GM23248 (cell line): Measurements from ENCODE around the gene ZFYVE9. TPM values are rescaled to one million over a fixed set of nuclear protein-coding genes. Genes with fewer than 3 reads are reported as not detected.
A peak's percentile ranks its signal among the peaks of the same experiment; 100 is the strongest.

Experiments used
- DNase-seq: peaks from one replicate; pipeline ENCODE4 v3.0.0-alpha.2; 2015
- H2AFZ ChIP-seq: fragments of 200-600 bp; sonication (generic); 2 replicates; pipeline ENCODE4 v1.6.1; 2016; ENCODE audit warnings: antibody characterized with exemption
- H3F3A ChIP-seq: fragments of 200-600 bp; sonication (generic); 2 replicates; pipeline ENCODE4 v1.6.1; 2016; ENCODE audit warnings: mild to moderate bottlenecking, antibody characterized with exemption, mixed run types; ENCODE audit not compliant: insufficient read depth
- H3K27ac ChIP-seq: fragments of 200-600 bp; sonication (generic); 2 replicates; pipeline ENCODE4 v1.5.1; 2016; ENCODE audit warnings: mild to moderate bottlenecking
- H3K27me3 ChIP-seq: fragments of 200-600 bp; sonication (generic); replicated peaks from 2 replicates; pipeline ENCODE4 v1.6.1; 2016; ENCODE audit warnings: mild to moderate bottlenecking; ENCODE audit not compliant: insufficient read depth
- H3K36me3 ChIP-seq: fragments of 200-600 bp; sonication (generic); 2 replicates; pipeline ENCODE4 v1.6.1; 2016; ENCODE audit warnings: low read depth, mild to moderate bottlenecking
- H3K4me1 ChIP-seq: fragments of 200-600 bp; sonication (generic); 2 replicates; pipeline ENCODE4 v1.6.1; 2016; ENCODE audit warnings: mild to moderate bottlenecking; ENCODE audit not compliant: insufficient read depth
- H3K4me2 ChIP-seq: fragments of 200-600 bp; sonication (generic); one replicate; pipeline ENCODE4 v1.6.1; 2016; ENCODE audit warnings: mild to moderate bottlenecking; ENCODE audit not compliant: unreplicated experiment
- H3K4me3 ChIP-seq: fragments of 200-600 bp; sonication (generic); 2 replicates; pipeline ENCODE4 v1.5.1; 2016; ENCODE audit warnings: mild to moderate bottlenecking
- H3K79me2 ChIP-seq: fragments of 200-600 bp; sonication (generic); 2 replicates; pipeline ENCODE4 v1.6.1; 2016; ENCODE audit warnings: mild to moderate bottlenecking; ENCODE audit not compliant: insufficient read depth
- H3K9ac ChIP-seq: fragments of 200-600 bp; sonication (generic); 2 replicates; pipeline ENCODE4 v1.6.1; 2016; ENCODE audit warnings: mild to moderate bottlenecking
- H3K9me2 ChIP-seq: fragments of 200-600 bp; sonication (generic); 2 replicates; pipeline ENCODE4 v1.6.1; 2016; ENCODE audit warnings: mixed run types, mild to moderate bottlenecking, moderate library complexity; ENCODE audit not compliant: insufficient read depth
- H3K9me3 ChIP-seq: fragments of 200-600 bp; sonication (generic); one replicate; pipeline ENCODE4 v1.6.1; 2017; ENCODE audit warnings: low read depth
- H4K20me1 ChIP-seq: fragments of 200-600 bp; sonication (generic); 2 replicates; pipeline ENCODE4 v1.6.0; 2016; ENCODE audit not compliant: insufficient read depth
- EZH2 ChIP-seq: fragments of 200-600 bp; sonication (generic); IDR thresholded peaks from 2 replicates; pipeline ENCODE4 v1.6.1; 2018; ENCODE audit warnings: antibody characterized with exemption, mild to moderate bottlenecking; ENCODE audit not compliant: insufficient read depth, poor library complexity, severe bottlenecking
- EZH2phosphoT487 ChIP-seq: fragments of 200-600 bp; sonication (generic); IDR thresholded peaks from 2 replicates; pipeline ENCODE4 v1.6.1; 2018; ENCODE audit warnings: antibody characterized with exemption, moderate library complexity, mild to moderate bottlenecking, low read depth; ENCODE audit not compliant: insufficient read depth
- WGBS, 2 experiments: methylation state at CpG; one replicate each; pipeline ENCODE4 v1.1.6; 2015 to 2017; ENCODE audit warnings: low lambda C conversion rate in 2 of 2, low coverage in 1 of 2; ENCODE audit errors: missing lambda C conversion rate in 2 of 2; 5-methylcytosine and 5-hydroxymethylcytosine counted together
- in situ Hi-C: fragments of 300-500 bp; cut with MboI; formaldehyde crosslinking; loops from 2 replicates; pipeline ENCODE4 v1.15.0; 2020
- polyA plus RNA-seq: library from polyadenylated mRNA; unstranded; fragments of >200 nt; fragmentation: Nextera tagmentation; extraction: Ambion mirVana; gene quantifications from 2 replicates; pipeline ENCODE4 v1.2.1, GENCODE V29; 2016
- total RNA-seq: library from RNA; depleted of rRNA; stranded (reverse); fragments of >200 nt; shearing (Covaris generic); gene quantifications from 2 replicates; pipeline ENCODE4 v1.2.3, GENCODE V29; 2014

The ZFYVE9 gene
- total and polyA plus RNA-seq, 2 experiments from 2014 or later: 6.4 to 28.1 TPM

- TF ChIP-seq EZH2phosphoT487 (no peak), EZH2 (no peak)
- in situ Hi-C loops: no loop called here
- H4K20me1 ChIP-seq: no peaks in the 10 kb centered on the region
- peaks cover 18% of the 10 kb centered on the region; the same call in 1 of the 2 replicates for H3K36me3 ChIP-seq
- H3K27me3 ChIP-seq: no peaks in the 10 kb centered on the region
- no peak overlapping the region for H3K9ac ChIP-seq
- H3K4me1 ChIP-seq: no peaks in the 10 kb centered on the region
- no peaks in the 10 kb centered on the region for H3K9me3 ChIP-seq
- H3K4me3 ChIP-seq: no peak overlapping the region
- H3K9me2 ChIP-seq: no peaks in the 10 kb centered on the region
- no peak overlapping the region for H3K4me2 ChIP-seq
- WGBS, 2 experiments: 54 to 64% methylated on average over 8 of the region's 8 CpGs
- H3K27ac ChIP-seq: no peak overlapping the region
- H3F3A ChIP-seq: peaks cover 19% of the 10 kb centered on the region
- H2AFZ ChIP-seq: no peak overlapping the region
- no peaks in the 10 kb centered on the region for H3K79me2 ChIP-seq
- peak; percentile 48 for DNase-seq
Observed at GRCh38 chr1:52348704-52349300, 206.9 kb downstream of the ZFYVE9 start.

GRCh38 chr1:52352690-52353089 lies 210.8 kb downstream of the ZFYVE9 start:
- DNase-seq: no peak
- Histone ChIP-seq H3K9me2 (no peaks in the 10 kb centered on the region), H3K4me3 (no peak overlapping the region), H3K4me2 (no peak overlapping the region), H4K20me1 (no peaks in the 10 kb centered on the region), H3K79me2 (no peaks in the 10 kb centered on the region), H3K9me3 (no peaks in the 10 kb centered on the region), H3K4me1 (no peaks in the 10 kb centered on the region), H3K36me3 (peaks cover 37% of the 10 kb centered on the region), H3K27ac (no peak overlapping the region), H2AFZ (no peak overlapping the region), H3K9ac (no peak overlapping the region), H3F3A (peaks cover 19% of the 10 kb centered on the region), H3K27me3 (no peaks in the 10 kb centered on the region)
- in situ Hi-C loops: no loop called here
- 83 to 86% methylated on average over 7 of the region's 7 CpGs for WGBS, 2 experiments
- no peak for TF ChIP-seq EZH2phosphoT487
- TF ChIP-seq EZH2: no peak

DNA sequence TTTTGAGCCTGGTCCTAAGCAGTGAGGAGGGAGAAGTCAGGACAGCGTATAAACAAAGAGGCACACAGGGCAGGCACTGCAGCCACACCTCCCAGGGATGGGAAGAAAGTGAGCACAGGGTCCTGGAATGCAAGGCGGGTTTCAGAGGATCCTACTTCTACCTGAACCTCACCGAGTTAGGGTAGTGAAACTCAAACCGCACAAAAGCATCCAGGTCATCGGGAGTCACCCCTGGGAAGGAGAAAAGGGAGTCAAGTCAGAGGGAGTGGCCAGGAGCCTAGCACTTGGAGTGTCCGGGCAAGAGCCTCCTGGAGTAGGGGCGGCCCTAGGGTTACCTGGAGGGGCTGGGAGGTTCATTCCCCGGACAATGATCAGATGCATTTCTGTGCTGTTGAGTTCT lies 213.5 kb downstream of the ZFYVE9 start:
- Histone ChIP-seq H3K36me3 (peaks cover 43% of the 10 kb centered on the region), H3K79me2 (no peaks in the 10 kb centered on the region), H4K20me1 (no peaks in the 10 kb centered on the region), H3K4me3 (no peak overlapping the region), H3K4me1 (no peaks in the 10 kb centered on the region), H2AFZ (no peak overlapping the region), H3K27me3 (no peaks in the 10 kb centered on the region), H3F3A (peaks cover 10% of the 10 kb centered on the region), H3K9me2 (no peaks in the 10 kb centered on the region), H3K9me3 (no peaks in the 10 kb centered on the region), H3K27ac (no peak overlapping the region), H3K4me2 (no peak overlapping the region), H3K9ac (no peak overlapping the region)
- in situ Hi-C loops: no loop called here
- 96 to 99% methylated on average over 8 of the region's 8 CpGs for WGBS, 2 experiments
- TF ChIP-seq EZH2phosphoT487 (no peak), EZH2 (no peak)
- DNase-seq: no peak

- Histone ChIP-seq H3F3A (peaks cover 10% of the 10 kb centered on the region), H3K4me2 (no peak overlapping the region), H2AFZ (no peak overlapping the region), H3K79me2 (no peaks in the 10 kb centered on the region), H3K4me3 (no peak overlapping the region), H3K36me3 (peaks cover 41% of the 10 kb centered on the region), H4K20me1 (no peaks in the 10 kb centered on the region), H3K9ac (no peak overlapping the region), H3K27ac (no peak overlapping the region), H3K4me1 (no peaks in the 10 kb centered on the region), H3K27me3 (no peaks in the 10 kb centered on the region), H3K9me2 (no peaks in the 10 kb centered on the region), H3K9me3 (no peaks in the 10 kb centered on the region)
- WGBS, 2 experiments: 72 to 76% methylated on average over 11 of the region's 11 CpGs
- in situ Hi-C loops: no loop called here
- no peak for TF ChIP-seq EZH2phosphoT487
- no peak for TF ChIP-seq EZH2
- no peak for DNase-seq
Observed at GRCh38 chr1:52355847-52356505, 214.1 kb downstream of the ZFYVE9 start.
